Measurements from ENCODE around the gene FNIP2.

DNA sequence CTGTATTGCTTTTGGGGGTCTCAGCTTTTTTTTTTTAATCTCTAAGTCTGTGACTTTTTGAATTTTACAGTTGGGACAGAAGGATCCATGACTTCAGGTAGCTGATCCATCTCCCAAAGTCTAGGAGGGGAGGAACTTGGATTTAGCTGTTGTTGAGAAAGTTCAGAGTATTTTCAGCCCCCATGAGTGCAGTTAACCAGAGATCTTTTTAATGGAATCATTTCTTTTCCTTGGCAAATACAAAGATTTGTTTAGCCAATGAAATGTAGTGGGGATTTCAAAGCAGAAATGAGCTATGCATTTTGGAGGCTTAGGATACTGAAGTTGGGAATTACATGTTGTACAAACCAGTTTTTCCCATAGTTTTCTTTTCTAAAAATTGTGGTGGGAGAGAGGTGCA, 18.1 kb downstream of the FNIP2 start:
- TF ChIP-seq, protein P1, sequence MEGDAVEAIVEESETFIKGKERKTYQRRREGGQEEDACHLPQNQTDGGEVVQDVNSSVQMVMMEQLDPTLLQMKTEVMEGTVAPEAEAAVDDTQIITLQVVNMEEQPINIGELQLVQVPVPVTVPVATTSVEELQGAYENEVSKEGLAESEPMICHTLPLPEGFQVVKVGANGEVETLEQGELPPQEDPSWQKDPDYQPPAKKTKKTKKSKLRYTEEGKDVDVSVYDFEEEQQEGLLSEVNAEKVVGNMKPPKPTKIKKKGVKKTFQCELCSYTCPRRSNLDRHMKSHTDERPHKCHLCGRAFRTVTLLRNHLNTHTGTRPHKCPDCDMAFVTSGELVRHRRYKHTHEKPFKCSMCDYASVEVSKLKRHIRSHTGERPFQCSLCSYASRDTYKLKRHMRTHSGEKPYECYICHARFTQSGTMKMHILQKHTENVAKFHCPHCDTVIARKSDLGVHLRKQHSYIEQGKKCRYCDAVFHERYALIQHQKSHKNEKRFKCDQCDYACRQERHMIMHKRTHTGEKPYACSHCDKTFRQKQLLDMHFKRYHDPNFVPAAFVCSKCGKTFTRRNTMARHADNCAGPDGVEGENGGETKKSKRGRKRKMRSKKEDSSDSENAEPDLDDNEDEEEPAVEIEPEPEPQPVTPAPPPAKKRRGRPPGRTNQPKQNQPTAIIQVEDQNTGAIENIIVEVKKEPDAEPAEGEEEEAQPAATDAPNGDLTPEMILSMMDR (IDR thresholded peaks at IDR 0.05 in 8 of 11, conservative IDR thresholded peaks at IDR 0.05 in 3 of 11): no peak
- TF ChIP-seq POLR2AphosphoS5 (IDR thresholded peaks at IDR 0.05): no peak
- TF ChIP-seq POLR2A (IDR thresholded peaks at IDR 0.05): no peak
